Body of pancreas (tissue), 4 donors: Measurements from ENCODE around the gene HERC3. TPM values are rescaled to one million over a fixed set of nuclear protein-coding genes. Genes with fewer than 3 reads are reported as not detected.
"Not testable (repeated sequence)": the region's sequence is repeated elsewhere in the genome, so short reads cannot be mapped to it uniquely, and the experiment has no call there.

Experiments used
- ATAC-seq: fragments of 150-250 bp; one replicate; pipeline ENCODE4 v1.9.1; 2016
- DNase-seq, 4 donors: peaks; one replicate each; pipeline ENCODE4 v3.0.0-alpha.2; 2019
- H3K27ac ChIP-seq, 4 donors: fragments of 200-600 bp; sonication (generic); 1 replicate in 3 of 4; 2 replicates in 1 of 4; pipeline versions ENCODE4 v1.5.1 to v1.6.1; 2016 to 2019; ENCODE audit warnings: mild to moderate bottlenecking in 1 of 4, mixed read lengths in 1 of 4, moderate library complexity in 1 of 4
- H3K27me3 ChIP-seq, 2 donors: fragments of 200-600 bp; sonication (generic); one replicate each; pipeline ENCODE4 v1.6.0; 2016; ENCODE audit warnings: mild to moderate bottlenecking in 1 of 2
- H3K36me3 ChIP-seq, 2 donors: fragments of 200-600 bp; sonication (generic); replicated peaks in 1 of 2; 2 replicates each; pipeline ENCODE4 v1.5.1; 2016; ENCODE audit warnings: low read depth in 2 of 2; ENCODE audit not compliant: insufficient read depth in 1 of 2
- H3K4me1 ChIP-seq: fragments of 200-600 bp; sonication (generic); one replicate; pipeline ENCODE4 v1.6.0; 2016
- H3K4me3 ChIP-seq, 2 donors: fragments of 200-600 bp; sonication (generic); 1 replicate in 1 of 2; 2 replicates in 1 of 2; pipeline ENCODE4 v1.5.1; 2016 to 2019
- H3K9me3 ChIP-seq, 3 donors: fragments of 200-600 bp; sonication (generic); 1 replicate in 2 of 3; 2 replicates in 1 of 3; pipeline ENCODE4 v1.5.1; 2016
- POLR2A ChIP-seq, 3 donors: fragments of 450-650 bp; IDR thresholded peaks; one replicate each; pipeline ENCODE4 v1.6.1; 2016; ENCODE audit warnings: antibody characterized with exemption in 3 of 3, mild to moderate bottlenecking in 2 of 3
- WGBS, 2 donors: methylation state at CpG; one replicate each; pipeline ENCODE4 v1.1.5; 2017; 5-methylcytosine and 5-hydroxymethylcytosine counted together
- intact Hi-C: fragments of 100-400 bp; cut with DNase I; formaldehyde crosslinking; loops from one replicate; pipeline ENCODE4 v1.15.1; 2023
- total RNA-seq, 2 donors: library from RNA; depleted of rRNA; stranded (reverse); fragments of >200 nt; gene quantifications; one replicate each; pipeline ENCODE4 v1.1.0, GENCODE V29; 2016
- TF ChIP-seq, protein P1 (sequence below), 7 experiments: fragments of 450-650 bp in 4 of 7; fragments of 200-600 bp in 3 of 7; sonication (generic) in 3 of 7; IDR thresholded peaks; one replicate each; pipeline ENCODE4 v1.5.1; 2016 to 2019; ENCODE audit warnings: antibody characterized with exemption in 7 of 7

The HERC3 gene
- total RNA-seq, 2 donors from 2014 or later, result 10.9 to 19.5 TPM

DNA sequence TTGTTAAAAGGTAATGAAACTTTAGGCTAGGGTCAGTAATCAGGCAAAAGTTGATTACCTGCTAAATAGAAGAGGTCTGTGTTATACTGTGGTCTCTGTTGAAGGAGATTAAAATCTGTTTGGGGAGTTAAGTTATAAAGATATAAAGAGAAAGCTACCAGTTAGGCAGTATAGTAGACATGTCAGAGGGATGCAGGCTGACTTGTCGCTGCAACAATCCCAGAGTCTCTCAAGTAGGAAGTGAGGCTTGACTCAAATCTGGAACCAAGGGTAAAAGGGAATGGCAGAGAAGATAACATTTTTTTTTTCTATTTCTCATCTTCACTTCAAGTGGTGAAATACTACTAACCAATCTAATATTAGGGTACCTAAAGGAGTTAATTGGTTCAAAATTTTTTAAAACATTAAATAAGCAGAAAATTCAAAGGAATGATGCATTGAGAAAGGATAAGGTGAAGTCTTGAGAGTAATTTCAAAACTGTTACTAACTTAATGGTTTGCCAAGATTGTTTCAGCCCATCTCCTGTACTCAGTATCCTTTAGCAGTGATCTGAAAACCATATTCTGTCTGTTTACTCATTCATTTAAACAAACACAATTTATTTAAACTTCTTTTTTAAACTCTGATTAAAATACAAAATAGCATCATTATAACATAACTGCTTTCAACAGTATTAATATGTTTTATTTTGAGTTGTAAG lies 12.8 kb downstream of the HERC3 start:
- TF ChIP-seq, protein P1, sequence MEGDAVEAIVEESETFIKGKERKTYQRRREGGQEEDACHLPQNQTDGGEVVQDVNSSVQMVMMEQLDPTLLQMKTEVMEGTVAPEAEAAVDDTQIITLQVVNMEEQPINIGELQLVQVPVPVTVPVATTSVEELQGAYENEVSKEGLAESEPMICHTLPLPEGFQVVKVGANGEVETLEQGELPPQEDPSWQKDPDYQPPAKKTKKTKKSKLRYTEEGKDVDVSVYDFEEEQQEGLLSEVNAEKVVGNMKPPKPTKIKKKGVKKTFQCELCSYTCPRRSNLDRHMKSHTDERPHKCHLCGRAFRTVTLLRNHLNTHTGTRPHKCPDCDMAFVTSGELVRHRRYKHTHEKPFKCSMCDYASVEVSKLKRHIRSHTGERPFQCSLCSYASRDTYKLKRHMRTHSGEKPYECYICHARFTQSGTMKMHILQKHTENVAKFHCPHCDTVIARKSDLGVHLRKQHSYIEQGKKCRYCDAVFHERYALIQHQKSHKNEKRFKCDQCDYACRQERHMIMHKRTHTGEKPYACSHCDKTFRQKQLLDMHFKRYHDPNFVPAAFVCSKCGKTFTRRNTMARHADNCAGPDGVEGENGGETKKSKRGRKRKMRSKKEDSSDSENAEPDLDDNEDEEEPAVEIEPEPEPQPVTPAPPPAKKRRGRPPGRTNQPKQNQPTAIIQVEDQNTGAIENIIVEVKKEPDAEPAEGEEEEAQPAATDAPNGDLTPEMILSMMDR (IDR thresholded peaks at IDR 0.05), result no peak
- no peak for TF ChIP-seq POLR2A (IDR thresholded peaks at IDR 0.05)
- Histone ChIP-seq H3K36me3 (no peaks in the 10 kb centered on the region), H3K27ac (no peak overlapping the region), H3K4me1 (peaks cover 3% of the 10 kb centered on the region), H3K27me3 (no peaks in the 10 kb centered on the region), H3K9me3 (no peaks in the 10 kb centered on the region), H3K4me3 (no peak overlapping the region)
- 87 to 100% methylated on average over 1 of the region's 1 CpG for WGBS, 2 donors
- no peak for ATAC-seq
- intact Hi-C loops, result no loop called here
- no peak for DNase-seq

DNA sequence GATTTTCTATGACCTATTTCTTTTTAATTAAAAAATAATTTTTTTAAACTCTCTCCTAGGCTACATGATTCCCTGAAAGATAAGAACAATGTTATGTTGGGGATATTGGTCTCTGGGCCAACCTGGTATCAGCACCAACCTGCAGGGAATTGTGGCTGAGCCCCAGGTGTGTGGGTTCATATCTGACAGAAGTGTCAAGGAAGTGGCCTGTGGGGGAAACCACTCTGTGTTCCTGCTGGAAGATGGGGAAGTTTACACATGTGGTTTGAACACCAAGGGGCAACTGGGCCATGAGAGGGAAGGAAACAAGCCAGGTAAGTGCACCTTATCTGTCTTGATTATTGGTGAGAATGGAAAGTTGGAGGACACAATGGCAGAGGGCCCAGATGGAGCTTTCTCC lies 13.5 kb downstream of the HERC3 start:
- Histone ChIP-seq H3K4me3 (no peak overlapping the region), H3K4me1 (peaks cover 9% of the 10 kb centered on the region), H3K36me3 (no peaks in the 10 kb centered on the region), H3K27me3 (no peaks in the 10 kb centered on the region), H3K9me3 (no peaks in the 10 kb centered on the region), H3K27ac (no peak overlapping the region)
- DNase-seq (no peak), ATAC-seq (no peak)
- TF ChIP-seq, protein P1 (IDR thresholded peaks at IDR 0.05), result no peak
- TF ChIP-seq POLR2A (IDR thresholded peaks at IDR 0.05), result no peak
- intact Hi-C loops, result no loop called here

DNA sequence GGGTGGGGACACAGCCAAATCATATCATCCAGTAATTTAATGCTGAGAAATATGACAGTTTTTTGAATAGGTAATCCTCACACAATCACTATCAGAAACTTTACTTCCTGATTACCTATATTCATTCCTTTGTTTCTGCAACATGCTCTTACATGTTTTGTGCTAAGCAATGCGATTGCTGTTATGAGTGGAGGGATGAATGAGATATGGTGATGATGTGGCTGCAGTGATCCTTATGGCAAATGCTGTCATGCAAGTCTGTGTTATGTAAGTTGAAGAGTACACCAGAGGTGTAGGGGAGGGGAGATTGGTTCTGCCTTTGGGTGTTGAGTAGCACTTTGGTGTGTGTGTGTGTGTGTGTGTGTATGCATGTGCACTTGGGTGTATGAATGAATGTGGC lies 14.6 kb downstream of the HERC3 start:
- no peak for TF ChIP-seq POLR2A (IDR thresholded peaks at IDR 0.05)
- TF ChIP-seq, protein P1 (IDR thresholded peaks at IDR 0.05), result no peak
- H3K27ac ChIP-seq, result no peak overlapping the region
- intact Hi-C loops, result no loop called here
- ATAC-seq (no peak), DNase-seq (no peak)
- WGBS, 2 donors, result 89 to 92% methylated on average over 1 of the region's 1 CpG
- H3K4me3 ChIP-seq, result no peak overlapping the region
- no peaks in the 10 kb centered on the region for H3K36me3 ChIP-seq
- peaks cover 20% of the 10 kb centered on the region for H3K4me1 ChIP-seq
- H3K9me3 ChIP-seq, result no peaks in the 10 kb centered on the region
- H3K27me3 ChIP-seq, result no peaks in the 10 kb centered on the region

DNA sequence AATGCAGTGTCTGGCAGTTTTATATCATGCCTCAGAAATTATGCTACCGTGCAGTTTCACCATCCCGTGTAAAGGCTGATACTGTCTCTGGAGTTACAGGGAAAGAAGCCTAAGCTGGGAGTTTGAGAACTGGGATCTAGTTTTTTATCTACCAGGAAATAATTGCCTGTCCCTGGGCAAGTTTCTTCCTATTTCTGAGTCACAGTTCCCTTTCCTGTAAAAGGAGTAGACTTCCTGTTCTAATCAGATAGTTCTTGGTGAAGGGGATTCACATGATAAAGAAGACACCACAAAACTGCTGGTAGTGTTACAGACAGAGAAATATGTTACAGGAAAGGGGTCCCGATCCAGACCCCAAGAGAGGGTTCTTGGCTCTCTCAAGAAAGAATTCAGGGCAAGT lies 17.1 kb downstream of the HERC3 start:
- peaks cover 43% of the 10 kb centered on the region for H3K4me1 ChIP-seq
- intact Hi-C loops, result no loop called here
- 92 to 93% methylated on average over 3 of the region's 3 CpGs for WGBS, 2 donors
- no peaks in the 10 kb centered on the region for H3K27me3 ChIP-seq
- no peak overlapping the region for H3K4me3 ChIP-seq
- no peaks in the 10 kb centered on the region for H3K36me3 ChIP-seq
- peak overlapping the region in 1 of 4 donors; percentile 0 for H3K27ac ChIP-seq
- ATAC-seq, result no peak
- no peaks in the 10 kb centered on the region for H3K9me3 ChIP-seq
- no peak for TF ChIP-seq POLR2A (IDR thresholded peaks at IDR 0.05)
- TF ChIP-seq, protein P1 (IDR thresholded peaks at IDR 0.05), result no peak
- DNase-seq, result no peak

DNA sequence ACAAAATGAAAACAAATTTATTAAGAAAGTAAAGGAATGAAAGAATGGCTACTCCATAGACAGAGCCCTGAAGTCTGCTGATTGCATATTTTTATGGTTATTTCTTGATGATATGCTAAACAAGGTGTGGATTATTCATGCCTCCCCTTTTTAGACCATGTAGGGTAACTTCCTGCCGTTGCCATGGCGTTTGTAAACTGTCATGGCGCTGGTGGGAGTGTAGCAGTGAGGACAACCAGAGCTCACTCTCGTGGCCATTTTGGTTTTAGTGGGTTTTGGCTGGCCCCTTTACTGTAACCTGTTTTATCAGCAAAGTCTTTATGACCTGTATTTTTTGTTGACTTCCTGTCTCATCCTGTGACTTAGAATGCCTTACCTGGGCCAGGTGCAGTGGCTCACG lies 17.5 kb downstream of the HERC3 start:
- H3K27me3 ChIP-seq, H3K9me3 ChIP-seq, DNase-seq, intact Hi-C loops, H3K4me3 ChIP-seq, ATAC-seq, H3K36me3 ChIP-seq: not testable (repeated sequence)
- WGBS, 2 donors, result 95 to 97% methylated on average over 5 of the region's 5 CpGs
- Histone ChIP-seq H3K4me1 (peaks cover 44% of the 10 kb centered on the region), H3K27ac (peak overlapping the region in 1 of 4 donors; percentile 0)
